ENCODE measurements around the gene PSAT1. TPM values are rescaled to one million over a fixed set of nuclear protein-coding genes. Genes with fewer than 3 reads are reported as not detected.

Gene PSAT1
- total and polyA plus RNA-seq, 2 of the 4 experiments (the other 2 are of a cell fraction): 77.2 to 88.4 TPM

- ChIA-PET CTCF (no interaction called here), POLR2A (ENCODE audit: unreplicated experiment) (no interaction called here)
- DNase-seq (no peak), ATAC-seq (ENCODE audit: low read depth) (no peak)
- no CpG with 5 or more reads among the region's 2 CpGs for WGBS, 2 experiments (ENCODE audit: extremely low coverage in 2 of 2, insufficient read length in 1 of 2)
- H2BK120ac ChIP-seq (ENCODE audit: low read depth, low read length): no peak overlapping the region
- no peak overlapping the region for H3K23ac ChIP-seq (ENCODE audit: low read depth, low read length)
- no peak overlapping the region for H3K4me3 ChIP-seq (ENCODE audit: insufficient read depth, low read depth, low read length)
- H2AK9ac ChIP-seq (replicated peaks; ENCODE audit: low read depth, low read length, poor library complexity): no peak overlapping the region
- H2BK5ac ChIP-seq (ENCODE audit: low read depth, low read length, poor library complexity, severe bottlenecking): no peak overlapping the region
- H3K18ac ChIP-seq (ENCODE audit: low read depth, low read length): no peak overlapping the region
- no peak overlapping the region for H3K14ac ChIP-seq (replicated peaks; ENCODE audit: low read depth, low read length)
- no peak overlapping the region for H2AFZ ChIP-seq (replicated peaks; ENCODE audit: low read length, poor library complexity)
- no peaks in the 10 kb centered on the region for H3K9me3 ChIP-seq (ENCODE audit: control insufficient read depth, insufficient read depth, low read length)
- no peak overlapping the region for H3K56ac ChIP-seq (ENCODE audit: extremely low read depth, insufficient read depth, low read length)
- peaks cover 1% of the 10 kb centered on the region; the same call in 1 of the 2 replicates for H3K4me1 ChIP-seq (ENCODE audit: control insufficient read depth, insufficient read depth, low read length)
- H4K20me1 ChIP-seq (ENCODE audit: insufficient read depth, low read length): peaks cover 13% of the 10 kb centered on the region; the same call in 1 of the 2 replicates
- peaks cover 8 to 14% of the 10 kb centered on the region in 2 experiments; a peak in 3 of 4 replicates for H3K79me1 ChIP-seq (ENCODE audit: low read depth in 1 of 2, low read length in 2 of 2)
- H3K9me1 ChIP-seq (ENCODE audit: insufficient read depth, low read length): peaks cover 17% of the 10 kb centered on the region
- H3K36me3 ChIP-seq (ENCODE audit: control insufficient read depth, insufficient read depth, low read length): peaks cover 32% of the 10 kb centered on the region
- H2BK20ac ChIP-seq (ENCODE audit: low read depth, low read length): no peak overlapping the region
- no peak overlapping the region for H3K27ac ChIP-seq (ENCODE audit: insufficient read depth, low read length)
- no peak overlapping the region for H4K91ac ChIP-seq (ENCODE audit: insufficient read depth, low read depth, low read length)
- H3K27me3 ChIP-seq (ENCODE audit: control insufficient read depth, insufficient read depth, low read length): no peaks in the 10 kb centered on the region
- H4K8ac ChIP-seq (ENCODE audit: low read depth in 2 of 2, low read length in 2 of 2): no peak overlapping the region
- H3K4me2 ChIP-seq (ENCODE audit: low read depth, low read length): no peak overlapping the region
- H3K9ac ChIP-seq (ENCODE audit: low read depth, low read length): no peak overlapping the region
- H2AK5ac ChIP-seq (ENCODE audit: low read depth, low read length): no peak overlapping the region
- TF ChIP-seq CEBPB (IDR thresholded peaks at IDR 0.05; ENCODE audit: low read depth, low read length) (no peak), SMC3 (IDR thresholded peaks at IDR 0.05; ENCODE audit: low read depth, low read length) (no peak), MAZ (IDR thresholded peaks at IDR 0.05; ENCODE audit: borderline replicate concordance, low read depth, low read length) (no peak), RCOR1 (IDR thresholded peaks at IDR 0.05; ENCODE audit: insufficient replicate concordance, low read length) (no peak), FOS (IDR thresholded peaks at IDR 0.05; ENCODE audit: low read depth, low read length) (no peak), MXI1 (IDR thresholded peaks at IDR 0.05; ENCODE audit: borderline replicate concordance, low read depth, low read length) (no peak), USF2 (IDR thresholded peaks at IDR 0.05; ENCODE audit: low read depth, low read length) (no peak), NFE2L2 (IDR thresholded peaks at IDR 0.05; ENCODE audit: low read depth, low read length) (no peak), MAFK (IDR thresholded peaks at IDR 0.05; ENCODE audit: low read depth, low read length) (no peak), RAD21 (IDR thresholded peaks at IDR 0.05; ENCODE audit: low read length) (no peak), RFX5 (IDR thresholded peaks at IDR 0.05; ENCODE audit: low read depth, low read length) (no peak), CTCF (conservative IDR thresholded peaks at IDR 0.05; ENCODE audit: low read depth, low read length) (no peak), POLR2A (IDR thresholded peaks at IDR 0.05; ENCODE audit: low read depth, low read length) (no peak), CHD1 (IDR thresholded peaks at IDR 0.05; ENCODE audit: low read depth, low read length) (no peak), BHLHE40 (IDR thresholded peaks at IDR 0.05; ENCODE audit: low read depth, low read length) (no peak), ELK1 (IDR thresholded peaks at IDR 0.05; ENCODE audit: borderline replicate concordance, low read depth, low read length) (no peak)
- H3K4ac ChIP-seq (ENCODE audit: low read depth, low read length): no peak overlapping the region
- dilution Hi-C loops (cut with HindIII; ENCODE audit: low sequenced_read_pairs, unreplicated experiment): no loop called here
- H4K5ac ChIP-seq (ENCODE audit: low read depth, low read length): no peak overlapping the region
- no TSS peak for BruUV-seq (replicated peaks)
- no peak overlapping the region for H2BK15ac ChIP-seq (ENCODE audit: low read depth, low read length)
- intact Hi-C loops (cut with micrococcal nuclease): no loop called here
- in situ Hi-C loops (cut with MboI; ENCODE audit: low sequenced_read_pairs): no loop called here
Observed at GRCh38 chr9:78326564-78326963, 29.6 kb downstream of the PSAT1 start.

Measured in IMR-90 (cell line).